MG63 (cell line): ENCODE results near the gene DHX58. TPM values are rescaled to one million over a fixed set of nuclear protein-coding genes. Genes with fewer than 3 reads are reported as not detected.
"Not testable (repeated sequence)": the region's sequence is repeated elsewhere in the genome, so short reads cannot be mapped to it uniquely, and the experiment has no call there.

Experiments
- DNase-seq: peaks from one replicate; pipeline ENCODE4 v3.0.0-alpha.2; 2020
- H3K27me3 ChIP-seq: fragments of 250-450 bp; sonication (Bioruptor Pico); 2 replicates; pipeline ENCODE4 v1.5.1; 2020; ENCODE audit warnings: mild to moderate bottlenecking, moderate library complexity
- H3K36me3 ChIP-seq: fragments of 250-450 bp; sonication (Bioruptor Pico); 2 replicates; pipeline ENCODE4 v1.5.1; 2020; ENCODE audit warnings: mild to moderate bottlenecking, moderate library complexity
- H3K4me3 ChIP-seq: fragments of 250-450 bp; sonication (Bioruptor Pico); 2 replicates; pipeline ENCODE4 v1.5.1; 2020; ENCODE audit warnings: mild to moderate bottlenecking, moderate library complexity
- H3K9me3 ChIP-seq: fragments of 250-450 bp; sonication (Bioruptor Pico); 2 replicates; pipeline ENCODE4 v1.5.1; 2020; ENCODE audit warnings: mild to moderate bottlenecking, moderate library complexity
- total RNA-seq: library from RNA; depleted of rRNA; stranded (reverse); fragments of >200 nt; shearing (Covaris generic); gene quantifications from 2 replicates; pipeline ENCODE4 v1.2.3, GENCODE V29; 2014; ENCODE audit warnings: low replicate concordance; rRNA removed

DHX58 gene
- 1.0 and 3.2 TPM in 2 replicates for total RNA-seq

- peak; percentile 78 for DNase-seq
- Histone ChIP-seq H3K4me3 (peak within 1 kb of the TSS; percentile 52), H3K36me3 (peaks cover 38% of the 10 kb centered on the region), H3K9me3 (no peaks in the 10 kb centered on the region), H3K27me3 (no peaks in the 10 kb centered on the region)
These were observed at the start of gene DHX58 for GRCh38 chr17:42112552-42113176. DHX58 (minus strand) TSS chr17:42112714; CDS start chr17:42111892, 822 bp downstream.

GRCh38 chr17:42160531-42160910 lies 48.0 kb upstream of the DHX58 start:
- Histone ChIP-seq H3K9me3 (no peaks in the 10 kb centered on the region), H3K4me3 (no peak overlapping the region), H3K27me3 (no peaks in the 10 kb centered on the region), H3K36me3 (no peaks in the 10 kb centered on the region)
- DNase-seq = no peak

- Histone ChIP-seq H3K9me3 (no peaks in the 10 kb centered on the region), H3K27me3 (no peaks in the 10 kb centered on the region), H3K4me3 (no peak overlapping the region), H3K36me3 (no peaks in the 10 kb centered on the region)
- DNase-seq = no peak
These were observed 47.4 kb upstream of the DHX58 start for GRCh38 chr17:42159796-42160530.

- H3K4me3 ChIP-seq = peak overlapping the region; percentile 88
- peaks cover 26% of the 10 kb centered on the region for H3K36me3 ChIP-seq
- no peaks in the 10 kb centered on the region for H3K27me3 ChIP-seq
- DNase-seq = no peak
- no peaks in the 10 kb centered on the region for H3K9me3 ChIP-seq
These were observed 43.1 kb upstream of the DHX58 start for GRCh38 chr17:42155614-42156045.

GRCh38 chr17:42153919-42154742 lies 41.6 kb upstream of the DHX58 start:
- Histone ChIP-seq H3K36me3 (peaks cover 39% of the 10 kb centered on the region), H3K4me3 (peak overlapping the region; percentile 88), H3K9me3 (no peaks in the 10 kb centered on the region), H3K27me3 (no peaks in the 10 kb centered on the region)
- peak; percentile 29 for DNase-seq

- no peak for DNase-seq
- Histone ChIP-seq H3K4me3 (no peak overlapping the region), H3K9me3 (no peaks in the 10 kb centered on the region), H3K27me3 (no peaks in the 10 kb centered on the region), H3K36me3 (peaks cover 69% of the 10 kb centered on the region)
These were observed 34.5 kb upstream of the DHX58 start for GRCh38 chr17:42146911-42147607.

- peaks cover 53% of the 10 kb centered on the region for H3K36me3 ChIP-seq
- not testable (repeated sequence) for H3K4me3 ChIP-seq, DNase-seq, H3K27me3 ChIP-seq, H3K9me3 ChIP-seq
These were observed 30.6 kb upstream of the DHX58 start for GRCh38 chr17:42143138-42143537.

- Histone ChIP-seq H3K9me3 (no peaks in the 10 kb centered on the region), H3K4me3 (no peak overlapping the region), H3K36me3 (peaks cover 52% of the 10 kb centered on the region), H3K27me3 (no peaks in the 10 kb centered on the region)
- no peak for DNase-seq
These were observed 29.9 kb upstream of the DHX58 start for GRCh38 chr17:42142371-42142896.

GRCh38 chr17:42141382-42141781 lies 28.9 kb upstream of the DHX58 start:
- Histone ChIP-seq H3K27me3 (no peaks in the 10 kb centered on the region), H3K36me3 (peaks cover 53% of the 10 kb centered on the region), H3K4me3 (no peak overlapping the region), H3K9me3 (no peaks in the 10 kb centered on the region)
- DNase-seq = no peak

- H3K4me3 ChIP-seq, DNase-seq, H3K27me3 ChIP-seq, H3K9me3 ChIP-seq: not testable (repeated sequence)
- peaks cover 54% of the 10 kb centered on the region for H3K36me3 ChIP-seq
These were observed 28.2 kb upstream of the DHX58 start for GRCh38 chr17:42140690-42141089.

- H3K4me3 ChIP-seq = no peak overlapping the region
- H3K27me3 ChIP-seq = no peaks in the 10 kb centered on the region
- DNase-seq = no peak
- peaks cover 53% of the 10 kb centered on the region for H3K36me3 ChIP-seq
- no peaks in the 10 kb centered on the region for H3K9me3 ChIP-seq
These were observed 26.4 kb upstream of the DHX58 start for GRCh38 chr17:42138749-42139492.

GRCh38 chr17:42136654-42137051 lies 24.1 kb upstream of the DHX58 start:
- Histone ChIP-seq H3K4me3 (no peak overlapping the region), H3K9me3 (no peaks in the 10 kb centered on the region), H3K27me3 (no peaks in the 10 kb centered on the region), H3K36me3 (peaks cover 51% of the 10 kb centered on the region)
- no peak for DNase-seq

- Histone ChIP-seq H3K9me3 (no peaks in the 10 kb centered on the region), H3K27me3 (no peaks in the 10 kb centered on the region), H3K36me3 (peaks cover 51% of the 10 kb centered on the region), H3K4me3 (no peak overlapping the region)
- DNase-seq = peak; percentile 40
These were observed 23.4 kb upstream of the DHX58 start for GRCh38 chr17:42135664-42136653.

- Histone ChIP-seq H3K9me3 (no peaks in the 10 kb centered on the region), H3K36me3 (peaks cover 58% of the 10 kb centered on the region), H3K4me3 (no peak overlapping the region), H3K27me3 (no peaks in the 10 kb centered on the region)
- DNase-seq = no peak
These were observed 22.6 kb upstream of the DHX58 start for GRCh38 chr17:42135151-42135550.
